BLaER1 treated with 17β-estradiol and CSF1 and Interleukin-3, amounts not matched to agents 10 nM and 100 nM (cell line): ENCODE data around the gene IGFALS.

Experiments used
- H3K27ac ChIP-seq, 11 experiments: shearing (Covaris generic); formaldehyde crosslinking; 2 replicates each; pipeline ENCODE4 v1.8.1; 2022
- H3K27me3 ChIP-seq, 11 experiments: shearing (Covaris generic); formaldehyde crosslinking; 2 replicates each; pipeline ENCODE4 v1.8.1; 2022
- H3K36me3 ChIP-seq, 11 experiments: shearing (Covaris generic); formaldehyde crosslinking; 2 replicates each; pipeline ENCODE4 v1.8.1; 2022
- H3K4me1 ChIP-seq, 10 experiments: shearing (Covaris generic); formaldehyde crosslinking; 2 replicates each; pipeline ENCODE4 v1.8.1; 2022
- H3K4me2 ChIP-seq, 11 experiments: shearing (Covaris generic); formaldehyde crosslinking; 2 replicates each; pipeline ENCODE4 v1.8.1; 2022
- H3K4me3 ChIP-seq, 10 experiments: shearing (Covaris generic); formaldehyde crosslinking; 2 replicates each; pipeline ENCODE4 v1.8.1; 2022
- H3K9ac ChIP-seq, 11 experiments: shearing (Covaris generic); formaldehyde crosslinking; 2 replicates each; pipeline ENCODE4 v1.8.1; 2022
- H3K9me3 ChIP-seq, 11 experiments: shearing (Covaris generic); formaldehyde crosslinking; replicated peaks in 1 of 11; 2 replicates each; pipeline ENCODE4 v1.8.1; 2022
- H4K20me1 ChIP-seq, 11 experiments: shearing (Covaris generic); formaldehyde crosslinking; 2 replicates each; pipeline ENCODE4 v1.8.1; 2022
- Cebpa-rat ChIP-seq, 11 experiments: shearing (Covaris generic); IDR thresholded peaks; 2 replicates each; pipeline ENCODE4 v1.8.1; 2022

Gene IGFALS

GRCh38 chr16:1768061-1768766 lies 25.3 kb downstream of the IGFALS start:
- Histone ChIP-seq H3K4me1 (peaks cover 11 to 24% (median 16%) of the 10 kb centered on the region in 10 experiments), H3K9ac (no peak overlapping the region), H3K27ac (no peak overlapping the region), H3K27me3 (no peaks in the 10 kb centered on the region), H3K4me2 (no peak overlapping the region), H3K9me3 (no peaks in the 10 kb centered on the region), H4K20me1 (peaks cover 11 to 77% (median 38%) of the 10 kb centered on the region in 11 experiments; a peak in 21 of 22 replicates), H3K4me3 (no peak overlapping the region), H3K36me3 (peaks cover 47 to 73% (median 67%) of the 10 kb centered on the region in 11 experiments)
- no peak for TF ChIP-seq Cebpa-rat (IDR thresholded peaks at IDR 0.05)

DNA sequence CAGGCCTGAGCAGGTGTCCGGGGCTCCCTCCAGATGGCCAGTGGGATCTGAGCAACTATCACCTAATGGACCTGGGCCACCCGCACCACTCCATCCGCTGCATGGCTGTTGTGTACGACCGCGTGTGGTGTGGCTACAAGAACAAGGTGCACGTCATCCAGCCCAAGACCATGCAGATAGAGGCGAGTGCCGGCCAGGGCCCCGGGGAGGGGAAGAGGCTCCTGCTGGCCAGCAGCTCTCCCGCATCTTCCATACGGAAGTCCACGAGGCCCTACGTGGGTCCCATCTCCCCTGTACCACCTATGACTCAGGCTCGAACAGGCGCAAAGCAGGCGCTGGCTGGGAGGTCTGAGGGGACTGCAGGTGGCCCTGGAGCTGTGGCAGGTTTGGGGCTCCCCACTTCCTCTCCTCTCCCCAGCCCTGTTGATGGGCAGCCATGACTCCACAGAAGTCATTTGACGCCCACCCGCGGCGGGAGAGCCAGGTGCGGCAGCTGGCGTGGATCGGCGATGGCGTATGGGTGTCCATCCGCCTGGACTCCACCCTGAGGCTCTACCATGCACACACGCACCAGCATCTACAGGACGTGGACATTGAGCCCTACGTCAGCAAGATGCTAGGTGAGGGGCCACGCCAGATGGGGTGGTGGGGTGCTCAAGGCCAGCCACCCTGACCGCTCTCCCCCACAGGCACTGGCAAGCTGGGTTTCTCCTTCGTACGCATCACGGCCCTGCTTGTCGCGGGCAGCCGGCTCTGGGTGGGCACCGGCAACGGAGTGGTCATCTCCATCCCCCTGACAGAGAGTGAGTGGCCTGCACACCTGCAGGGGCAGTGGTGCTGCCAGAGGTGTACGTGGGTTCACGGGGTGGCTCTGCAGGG lies 26.1 kb downstream of the IGFALS start:
- Histone ChIP-seq H3K4me1 (peaks cover 17 to 32% (median 25%) of the 10 kb centered on the region in 10 experiments), H3K4me3 (no peak overlapping the region), H3K27ac (no peak overlapping the region), H3K27me3 (peaks cover 0 to under 1% (median 0%) of the 10 kb centered on the region in 11 experiments; a peak in 1 of 22 replicates), H3K9ac (no peak overlapping the region), H4K20me1 (peaks cover 19 to 85% (median 47%) of the 10 kb centered on the region in 11 experiments; a peak in 21 of 22 replicates), H3K9me3 (no peaks in the 10 kb centered on the region), H3K36me3 (peaks cover 47 to 76% (median 70%) of the 10 kb centered on the region in 11 experiments), H3K4me2 (no peak overlapping the region)
- TF ChIP-seq Cebpa-rat (IDR thresholded peaks at IDR 0.05), result no peak

GRCh38 chr16:1766701-1767100 lies 26.8 kb downstream of the IGFALS start:
- Histone ChIP-seq H3K9me3 (no peaks in the 10 kb centered on the region), H3K4me1 (peaks cover 22 to 39% (median 31%) of the 10 kb centered on the region in 10 experiments), H3K27me3 (peaks cover 0 to 6% (median 0%) of the 10 kb centered on the region in 11 experiments; a peak in 1 of 22 replicates), H3K9ac (no peak overlapping the region), H3K4me3 (no peak overlapping the region), H3K27ac (no peak overlapping the region), H4K20me1 (peaks cover 25 to 92% (median 53%) of the 10 kb centered on the region in 11 experiments; a peak in 21 of 22 replicates), H3K4me2 (no peak overlapping the region), H3K36me3 (peaks cover 47 to 81% (median 70%) of the 10 kb centered on the region in 11 experiments)
- no peak for TF ChIP-seq Cebpa-rat (IDR thresholded peaks at IDR 0.05)

DNA sequence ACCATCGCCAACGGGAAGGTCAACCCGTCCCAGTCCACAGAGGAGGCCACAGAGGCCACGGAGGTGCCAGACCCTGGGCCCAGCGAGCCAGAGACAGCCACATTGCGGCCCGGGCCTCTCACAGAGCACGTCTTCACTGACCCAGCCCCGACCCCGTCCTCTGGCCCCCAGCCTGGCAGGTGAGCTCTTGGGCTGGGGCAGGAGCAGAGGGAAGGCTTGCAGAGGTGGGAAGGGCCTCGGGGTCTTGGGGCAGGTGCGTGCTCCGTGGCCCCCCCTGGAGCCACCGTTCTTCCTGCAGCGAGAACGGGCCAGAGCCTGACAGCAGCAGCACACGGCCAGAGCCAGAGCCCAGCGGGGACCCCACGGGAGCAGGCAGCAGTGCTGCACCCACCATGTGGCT lies 27.3 kb downstream of the IGFALS start:
- peaks cover 47 to 83% (median 71%) of the 10 kb centered on the region in 11 experiments for H3K36me3 ChIP-seq
- no peak for TF ChIP-seq Cebpa-rat (IDR thresholded peaks at IDR 0.05)

DNA sequence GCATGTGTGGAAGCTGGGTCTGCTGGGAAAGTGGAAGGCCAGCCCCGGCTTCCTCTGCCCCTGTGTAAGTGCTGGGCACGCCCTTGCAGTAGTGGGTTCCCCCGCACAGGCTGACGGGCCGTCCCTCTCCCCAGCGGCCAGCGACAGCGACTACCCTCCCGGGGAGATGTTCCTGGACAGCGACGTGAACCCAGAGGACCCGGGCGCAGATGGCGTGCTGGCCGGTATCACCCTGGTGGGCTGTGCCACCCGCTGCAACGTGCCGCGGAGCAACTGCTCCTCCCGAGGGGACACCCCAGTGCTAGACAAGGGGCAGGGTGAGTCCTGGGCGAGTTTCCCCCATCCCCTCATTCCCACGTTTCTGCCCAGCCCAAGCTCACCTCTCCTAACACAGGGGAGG lies 27.7 kb downstream of the IGFALS start:
- TF ChIP-seq Cebpa-rat (IDR thresholded peaks at IDR 0.05), result no peak
- peaks cover 0 to 6% (median 0%) of the 10 kb centered on the region in 11 experiments; a peak in 1 of 22 replicates for H3K27me3 ChIP-seq
- H3K27ac ChIP-seq, result no peak overlapping the region
- H3K4me2 ChIP-seq, result no peak overlapping the region
- H3K4me1 ChIP-seq, result peaks cover 21 to 45% (median 37%) of the 10 kb centered on the region in 10 experiments
- H3K36me3 ChIP-seq, result peaks cover 51 to 87% (median 75%) of the 10 kb centered on the region in 11 experiments
- H3K9ac ChIP-seq, result no peak overlapping the region
- H3K4me3 ChIP-seq, result no peak overlapping the region
- no peaks in the 10 kb centered on the region for H3K9me3 ChIP-seq
- peaks cover 25 to 99% (median 60%) of the 10 kb centered on the region in 11 experiments; a peak in 21 of 22 replicates for H4K20me1 ChIP-seq

More for the DNA sequence above, 27.3 kb downstream of the IGFALS start:
- Histone ChIP-seq H3K27me3 (peaks cover 0 to 6% (median 0%) of the 10 kb centered on the region in 11 experiments; a peak in 1 of 22 replicates), H3K4me1 (peaks cover 22 to 43% (median 35%) of the 10 kb centered on the region in 10 experiments), H4K20me1 (peaks cover 25 to 97% (median 57%) of the 10 kb centered on the region in 11 experiments; a peak in 21 of 22 replicates), H3K4me3 (no peak overlapping the region), H3K9me3 (no peaks in the 10 kb centered on the region), H3K27ac (no peak overlapping the region), H3K9ac (no peak overlapping the region), H3K4me2 (no peak overlapping the region)

DNA sequence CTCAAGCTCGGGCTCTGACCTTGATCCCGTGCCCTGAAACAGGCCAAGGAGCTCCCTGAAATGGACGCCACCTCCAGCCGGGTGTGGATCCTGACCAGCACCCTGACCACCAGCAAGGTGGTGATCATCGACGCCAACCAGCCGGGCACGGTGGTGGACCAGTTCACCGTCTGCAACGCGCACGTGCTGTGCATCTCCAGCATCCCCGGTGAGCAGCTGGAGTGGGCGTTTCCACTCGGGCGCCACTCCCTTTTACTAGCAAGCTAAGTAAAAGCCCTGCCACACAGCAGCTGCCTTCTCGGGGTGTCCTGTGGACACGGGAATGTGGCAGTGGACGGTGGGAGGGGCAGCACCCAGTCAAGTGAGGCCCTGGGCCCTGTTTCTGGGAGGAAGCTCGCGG lies 28.5 kb downstream of the IGFALS start:
- Histone ChIP-seq H3K9me3 (no peaks in the 10 kb centered on the region), H3K4me1 (peaks cover 13 to 45% (median 36%) of the 10 kb centered on the region in 10 experiments), H4K20me1 (peaks cover 24 to 99% (median 60%) of the 10 kb centered on the region in 11 experiments; a peak in 21 of 22 replicates), H3K27ac (no peak overlapping the region), H3K4me2 (no peak overlapping the region), H3K9ac (no peak overlapping the region), H3K4me3 (no peak overlapping the region), H3K36me3 (peaks cover 59 to 96% (median 77%) of the 10 kb centered on the region in 11 experiments), H3K27me3 (peaks cover 0 to 6% (median 0%) of the 10 kb centered on the region in 11 experiments; a peak in 1 of 22 replicates)
- no peak for TF ChIP-seq Cebpa-rat (IDR thresholded peaks at IDR 0.05)

DNA sequence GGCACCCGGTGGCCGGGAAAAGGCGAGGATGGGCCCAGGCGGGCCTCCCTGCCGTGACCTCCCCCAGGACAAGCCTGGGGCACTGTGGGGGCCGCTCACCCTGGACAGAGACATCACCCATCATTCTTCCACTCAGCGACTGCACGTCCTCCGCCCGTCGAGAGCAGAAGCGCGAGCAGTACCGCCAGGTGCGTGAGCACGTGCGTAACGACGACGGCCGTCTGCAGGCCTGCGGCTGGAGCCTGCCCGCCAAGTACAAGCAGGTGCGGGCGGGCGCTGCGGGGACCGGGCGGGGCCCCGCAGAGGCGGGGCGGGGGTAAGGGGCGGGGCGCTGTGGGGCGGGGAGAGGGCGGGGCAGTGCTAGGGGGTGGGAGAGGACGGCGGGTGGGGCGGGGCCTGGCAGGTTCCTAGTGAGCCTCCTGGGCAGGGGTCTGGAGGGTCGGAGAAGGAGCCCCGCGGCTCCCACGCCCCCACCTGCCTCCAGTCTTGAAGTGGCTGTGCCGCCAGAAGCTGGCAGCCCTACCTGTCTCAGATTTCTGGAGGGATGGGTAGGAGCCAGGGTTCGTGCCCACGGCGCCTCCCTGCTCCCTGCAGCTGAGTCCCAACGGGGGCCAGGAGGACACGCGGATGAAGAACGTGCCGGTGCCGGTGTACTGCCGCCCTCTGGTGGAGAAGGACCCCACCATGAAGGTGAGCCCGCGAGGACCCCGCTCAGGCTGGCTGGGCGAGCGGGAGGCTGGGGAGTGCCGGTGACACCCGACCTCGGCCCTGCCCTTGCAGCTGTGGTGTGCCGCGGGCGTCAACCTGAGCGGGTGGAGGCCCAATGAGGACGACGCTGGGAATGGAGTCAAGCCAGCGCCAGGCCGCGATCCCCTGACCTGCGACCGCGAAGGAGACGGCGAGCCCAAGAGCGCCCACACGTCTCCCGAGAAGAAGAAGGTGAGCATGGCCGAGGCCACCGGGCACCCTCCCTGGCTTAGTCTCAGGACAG lies 29.7 kb downstream of the IGFALS start:
- Histone ChIP-seq H3K4me1 (peaks cover 9 to 50% (median 38%) of the 10 kb centered on the region in 10 experiments; a peak in 19 of 20 replicates), H4K20me1 (peaks cover 17 to 99% (median 59%) of the 10 kb centered on the region in 11 experiments; a peak in 21 of 22 replicates), H3K9ac (peak overlapping the region in 5 of 11 experiments; percentile 22 to 61 (median 58); a peak in 7 of 22 replicates), H3K4me3 (peak overlapping the region in 1 of 10 experiments; percentile 18; a peak in 2 of 20 replicates), H3K9me3 (no peaks in the 10 kb centered on the region), H3K27ac (peak overlapping the region in 3 of 11 experiments; percentile 59 to 69 (median 60); a peak in 5 of 22 replicates), H3K36me3 (peaks cover 67 to 96% (median 77%) of the 10 kb centered on the region in 11 experiments), H3K4me2 (peak overlapping the region in 9 of 11 experiments; percentile 66 to 97 (median 88); a peak in 18 of 22 replicates), H3K27me3 (peaks cover 0 to 6% (median 0%) of the 10 kb centered on the region in 11 experiments; a peak in 1 of 22 replicates)
- no peak for TF ChIP-seq Cebpa-rat (IDR thresholded peaks at IDR 0.05)
